ENCODE measurements around the gene ZFAND5.

The ZFAND5 gene

GRCh38 chr9:72332351-72332750, 32.7 kb downstream of the ZFAND5 start:
- no peaks in the 10 kb centered on the region for H3K79me2 ChIP-seq (ENCODE audit: control insufficient read depth, insufficient read depth, low read length)
- WGBS (ENCODE audit: extremely low coverage, insufficient coverage, low lambda C conversion rate): no CpG with 5 or more reads among the region's 4 CpGs
- DNase-seq: no peak

GRCh38 chr9:72327631-72328030, 37.4 kb downstream of the ZFAND5 start:
- Histone ChIP-seq H3K56ac (ENCODE audit: low read length) (no peak overlapping the region), H2BK120ac (ENCODE audit: low read depth, low read length) (no peak overlapping the region), H3K4me1 (ENCODE audit: control insufficient read depth, low read depth, low read length) (no peaks in the 10 kb centered on the region), H3K36me3 (ENCODE audit: control insufficient read depth, insufficient read depth, low read length) (no peaks in the 10 kb centered on the region), H3K79me2 (ENCODE audit: control insufficient read depth, insufficient read depth, low read length) (no peaks in the 10 kb centered on the region), H2BK15ac (replicated peaks; ENCODE audit: low read depth) (no peak overlapping the region), H3K9ac (ENCODE audit: low read length) (no peak overlapping the region), H3K27ac (ENCODE audit: low read depth, low read length) (no peak overlapping the region), H3K4me3 (ENCODE audit: low read length) (no peak overlapping the region), H2BK5ac (ENCODE audit: low read length) (no peak overlapping the region), H3K4ac (ENCODE audit: low read depth, low read length) (no peak overlapping the region), H3K18ac (ENCODE audit: low read length) (no peak overlapping the region), H3K27me3 (ENCODE audit: insufficient read depth, low read length, poor library complexity) (no peaks in the 10 kb centered on the region), H2AK5ac (ENCODE audit: low read length) (no peak overlapping the region), H3K23ac (ENCODE audit: low read length) (no peak overlapping the region), H4K5ac (ENCODE audit: low read length) (no peak overlapping the region), H3K79me1 (ENCODE audit: low read length) (no peaks in the 10 kb centered on the region), H3K4me2 (ENCODE audit: low read length) (no peak overlapping the region), H4K8ac (ENCODE audit: low read depth, low read length) (no peak overlapping the region)
- WGBS (ENCODE audit: extremely low coverage, insufficient coverage, low lambda C conversion rate): no CpG with 5 or more reads among the region's 10 CpGs
- no peak for DNase-seq

More at GRCh38 chr9:72332351-72332750, 32.7 kb downstream of the ZFAND5 start:
- Histone ChIP-seq H2BK120ac (ENCODE audit: low read depth, low read length) (no peak overlapping the region), H3K4ac (ENCODE audit: low read depth, low read length) (no peak overlapping the region), H2BK15ac (replicated peaks; ENCODE audit: low read depth) (no peak overlapping the region), H3K4me1 (ENCODE audit: control insufficient read depth, low read depth, low read length) (no peaks in the 10 kb centered on the region), H2AK5ac (ENCODE audit: low read length) (no peak overlapping the region), H4K8ac (ENCODE audit: low read depth, low read length) (no peak overlapping the region), H3K27ac (ENCODE audit: low read depth, low read length) (no peak overlapping the region), H3K4me2 (ENCODE audit: low read length) (no peak overlapping the region), H3K4me3 (ENCODE audit: low read length) (no peak overlapping the region), H4K5ac (ENCODE audit: low read length) (no peak overlapping the region), H3K9ac (ENCODE audit: low read length) (no peak overlapping the region), H2BK5ac (ENCODE audit: low read length) (no peak overlapping the region), H3K36me3 (ENCODE audit: control insufficient read depth, insufficient read depth, low read length) (no peaks in the 10 kb centered on the region), H3K18ac (ENCODE audit: low read length) (no peak overlapping the region), H3K27me3 (ENCODE audit: insufficient read depth, low read length, poor library complexity) (no peaks in the 10 kb centered on the region), H3K56ac (ENCODE audit: low read length) (no peak overlapping the region), H3K23ac (ENCODE audit: low read length) (no peak overlapping the region), H3K79me1 (ENCODE audit: low read length) (no peaks in the 10 kb centered on the region)

GRCh38 chr9:72326641-72327040, 38.4 kb downstream of the ZFAND5 start:
- H3K23ac ChIP-seq (ENCODE audit: low read length): no peak overlapping the region
- no peak overlapping the region for H2AK5ac ChIP-seq (ENCODE audit: low read length)
- H3K79me2 ChIP-seq (ENCODE audit: control insufficient read depth, insufficient read depth, low read length): no peaks in the 10 kb centered on the region
- H4K8ac ChIP-seq (ENCODE audit: low read depth, low read length): no peak overlapping the region
- no peak overlapping the region for H4K5ac ChIP-seq (ENCODE audit: low read length)
- H3K79me1 ChIP-seq (ENCODE audit: low read length): no peaks in the 10 kb centered on the region
- no peak overlapping the region for H3K4ac ChIP-seq (ENCODE audit: low read depth, low read length)
- H3K27me3 ChIP-seq (ENCODE audit: insufficient read depth, low read length, poor library complexity): no peaks in the 10 kb centered on the region
- WGBS (ENCODE audit: extremely low coverage, insufficient coverage, low lambda C conversion rate): no CpG with 5 or more reads among the region's 2 CpGs
- H3K4me2 ChIP-seq (ENCODE audit: low read length): no peak overlapping the region
- H3K27ac ChIP-seq (ENCODE audit: low read depth, low read length): no peak overlapping the region
- DNase-seq: no peak
- no peak overlapping the region for H3K4me3 ChIP-seq (ENCODE audit: low read length)
- H2BK120ac ChIP-seq (ENCODE audit: low read depth, low read length): no peak overlapping the region
- no peaks in the 10 kb centered on the region for H3K4me1 ChIP-seq (ENCODE audit: control insufficient read depth, low read depth, low read length)
- no peak overlapping the region for H2BK15ac ChIP-seq (replicated peaks; ENCODE audit: low read depth)
- no peak overlapping the region for H3K18ac ChIP-seq (ENCODE audit: low read length)
- no peaks in the 10 kb centered on the region for H3K36me3 ChIP-seq (ENCODE audit: control insufficient read depth, insufficient read depth, low read length)
- H3K9ac ChIP-seq (ENCODE audit: low read length): no peak overlapping the region
- H2BK5ac ChIP-seq (ENCODE audit: low read length): no peak overlapping the region
- H3K56ac ChIP-seq (ENCODE audit: low read length): no peak overlapping the region

- no peaks in the 10 kb centered on the region for H3K36me3 ChIP-seq (ENCODE audit: control insufficient read depth, insufficient read depth, low read length)
- no peaks in the 10 kb centered on the region for H3K4me1 ChIP-seq (ENCODE audit: control insufficient read depth, low read depth, low read length)
- H3K27ac ChIP-seq (ENCODE audit: low read depth, low read length): no peak overlapping the region
- H3K4me2 ChIP-seq (ENCODE audit: low read length): no peak overlapping the region
- H3K23ac ChIP-seq (ENCODE audit: low read length): no peak overlapping the region
- no peak overlapping the region for H3K56ac ChIP-seq (ENCODE audit: low read length)
- H3K9ac ChIP-seq (ENCODE audit: low read length): no peak overlapping the region
- no peak overlapping the region for H2BK15ac ChIP-seq (replicated peaks; ENCODE audit: low read depth)
- no peak overlapping the region for H4K5ac ChIP-seq (ENCODE audit: low read length)
- H2BK120ac ChIP-seq (ENCODE audit: low read depth, low read length): no peak overlapping the region
- H3K79me2 ChIP-seq (ENCODE audit: control insufficient read depth, insufficient read depth, low read length): no peaks in the 10 kb centered on the region
- no peaks in the 10 kb centered on the region for H3K79me1 ChIP-seq (ENCODE audit: low read length)
- no peak overlapping the region for H4K8ac ChIP-seq (ENCODE audit: low read depth, low read length)
- no peak overlapping the region for H2AK5ac ChIP-seq (ENCODE audit: low read length)
- H3K27me3 ChIP-seq (ENCODE audit: insufficient read depth, low read length, poor library complexity): no peaks in the 10 kb centered on the region
- no peak overlapping the region for H3K18ac ChIP-seq (ENCODE audit: low read length)
- WGBS (ENCODE audit: extremely low coverage, insufficient coverage, low lambda C conversion rate): no CpG with 5 or more reads among the region's 3 CpGs
- no peak overlapping the region for H3K4ac ChIP-seq (ENCODE audit: low read depth, low read length)
- no peak overlapping the region for H2BK5ac ChIP-seq (ENCODE audit: low read length)
- no peak overlapping the region for H3K4me3 ChIP-seq (ENCODE audit: low read length)
- DNase-seq: no peak
Observed at GRCh38 chr9:72324974-72325373, 40.0 kb downstream of the ZFAND5 start.

DNA sequence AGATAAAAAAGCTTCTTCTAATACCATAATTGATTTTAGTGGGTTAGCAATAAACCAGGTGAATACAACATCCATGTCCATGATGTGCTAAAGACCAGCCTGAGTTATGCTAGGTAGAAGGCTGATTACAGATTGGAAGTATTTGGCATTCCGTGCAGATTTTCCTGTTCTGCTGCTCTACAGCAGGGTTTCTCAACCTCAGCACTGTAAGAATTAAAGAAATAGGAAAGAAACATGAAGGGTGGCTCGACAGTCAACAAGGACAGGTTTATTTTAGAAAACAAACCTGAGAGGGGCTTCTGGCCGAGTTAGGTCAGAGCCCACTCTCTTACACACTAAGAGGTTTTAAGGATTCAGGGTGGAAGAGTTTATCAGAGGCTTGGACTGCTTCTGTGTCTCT, 42.3 kb downstream of the ZFAND5 start:
- H2BK15ac ChIP-seq (replicated peaks; ENCODE audit: low read depth): no peak overlapping the region
- H2AK5ac ChIP-seq (ENCODE audit: low read length): no peak overlapping the region
- no peaks in the 10 kb centered on the region for H3K36me3 ChIP-seq (ENCODE audit: control insufficient read depth, insufficient read depth, low read length)
- no peak overlapping the region for H3K18ac ChIP-seq (ENCODE audit: low read length)
- H4K5ac ChIP-seq (ENCODE audit: low read length): no peak overlapping the region
- no peak overlapping the region for H3K4ac ChIP-seq (ENCODE audit: low read depth, low read length)
- WGBS (ENCODE audit: extremely low coverage, insufficient coverage, low lambda C conversion rate): no CpG with 5 or more reads among the region's 3 CpGs
- no peaks in the 10 kb centered on the region for H3K27me3 ChIP-seq (ENCODE audit: insufficient read depth, low read length, poor library complexity)
- DNase-seq: no peak
- H3K56ac ChIP-seq (ENCODE audit: low read length): no peak overlapping the region
- no peak overlapping the region for H2BK5ac ChIP-seq (ENCODE audit: low read length)
- H3K4me2 ChIP-seq (ENCODE audit: low read length): no peak overlapping the region
- no peaks in the 10 kb centered on the region for H3K79me1 ChIP-seq (ENCODE audit: low read length)
- no peak overlapping the region for H3K9ac ChIP-seq (ENCODE audit: low read length)
- no peaks in the 10 kb centered on the region for H3K79me2 ChIP-seq (ENCODE audit: control insufficient read depth, insufficient read depth, low read length)
- H3K27ac ChIP-seq (ENCODE audit: low read depth, low read length): no peak overlapping the region
- H2BK120ac ChIP-seq (ENCODE audit: low read depth, low read length): no peak overlapping the region
- H3K4me1 ChIP-seq (ENCODE audit: control insufficient read depth, low read depth, low read length): no peaks in the 10 kb centered on the region
- H3K4me3 ChIP-seq (ENCODE audit: low read length): no peak overlapping the region
- H4K8ac ChIP-seq (ENCODE audit: low read depth, low read length): no peak overlapping the region
- no peak overlapping the region for H3K23ac ChIP-seq (ENCODE audit: low read length)

DNA sequence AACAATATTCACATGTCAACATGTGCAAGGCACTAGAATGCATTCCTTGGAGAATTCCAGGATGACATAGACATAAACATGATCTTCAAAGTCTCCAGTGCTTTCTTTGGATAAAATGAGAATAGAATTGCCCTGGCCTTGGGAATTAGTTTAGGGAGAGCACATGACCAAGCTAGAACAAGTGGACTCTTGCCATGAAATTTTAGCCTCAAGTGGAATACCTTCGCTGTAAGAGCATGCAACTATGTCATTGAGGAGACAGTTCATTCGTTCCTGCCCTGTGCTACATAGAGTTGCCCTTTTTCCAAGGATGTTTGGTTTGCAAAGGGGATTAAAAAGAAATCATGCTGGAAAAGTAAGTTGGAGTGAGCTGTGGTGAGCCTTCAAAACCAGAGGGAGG, 42.7 kb downstream of the ZFAND5 start:
- Histone ChIP-seq H3K36me3 (ENCODE audit: control insufficient read depth, insufficient read depth, low read length) (no peaks in the 10 kb centered on the region), H3K9ac (ENCODE audit: low read length) (no peak overlapping the region), H3K4me1 (ENCODE audit: control insufficient read depth, low read depth, low read length) (no peaks in the 10 kb centered on the region), H3K23ac (ENCODE audit: low read length) (no peak overlapping the region), H3K56ac (ENCODE audit: low read length) (no peak overlapping the region), H3K18ac (ENCODE audit: low read length) (no peak overlapping the region), H3K27me3 (ENCODE audit: insufficient read depth, low read length, poor library complexity) (no peaks in the 10 kb centered on the region), H4K5ac (ENCODE audit: low read length) (no peak overlapping the region), H3K4me2 (ENCODE audit: low read length) (no peak overlapping the region), H3K79me2 (ENCODE audit: control insufficient read depth, insufficient read depth, low read length) (no peaks in the 10 kb centered on the region), H3K79me1 (ENCODE audit: low read length) (no peaks in the 10 kb centered on the region), H3K4ac (ENCODE audit: low read depth, low read length) (no peak overlapping the region), H2BK5ac (ENCODE audit: low read length) (no peak overlapping the region), H2BK120ac (ENCODE audit: low read depth, low read length) (no peak overlapping the region), H3K4me3 (ENCODE audit: low read length) (no peak overlapping the region), H4K8ac (ENCODE audit: low read depth, low read length) (no peak overlapping the region), H2BK15ac (replicated peaks; ENCODE audit: low read depth) (no peak overlapping the region), H3K27ac (ENCODE audit: low read depth, low read length) (no peak overlapping the region), H2AK5ac (ENCODE audit: low read length) (no peak overlapping the region)
- no peak for DNase-seq
- WGBS (ENCODE audit: extremely low coverage, insufficient coverage, low lambda C conversion rate): no CpG with 5 or more reads among the region's 2 CpGs
